HG02610 (cell line): ENCODE measurements around the gene CCDC136.

Experiments
- ATAC-seq: cut with Tn5 transposase; IDR thresholded peaks from one replicate; pipeline ENCODE4 v1.9.1; 2021; ENCODE audit warnings: mild to moderate bottlenecking, moderate library complexity; ENCODE audit not compliant: unreplicated experiment

CCDC136 gene

DNA sequence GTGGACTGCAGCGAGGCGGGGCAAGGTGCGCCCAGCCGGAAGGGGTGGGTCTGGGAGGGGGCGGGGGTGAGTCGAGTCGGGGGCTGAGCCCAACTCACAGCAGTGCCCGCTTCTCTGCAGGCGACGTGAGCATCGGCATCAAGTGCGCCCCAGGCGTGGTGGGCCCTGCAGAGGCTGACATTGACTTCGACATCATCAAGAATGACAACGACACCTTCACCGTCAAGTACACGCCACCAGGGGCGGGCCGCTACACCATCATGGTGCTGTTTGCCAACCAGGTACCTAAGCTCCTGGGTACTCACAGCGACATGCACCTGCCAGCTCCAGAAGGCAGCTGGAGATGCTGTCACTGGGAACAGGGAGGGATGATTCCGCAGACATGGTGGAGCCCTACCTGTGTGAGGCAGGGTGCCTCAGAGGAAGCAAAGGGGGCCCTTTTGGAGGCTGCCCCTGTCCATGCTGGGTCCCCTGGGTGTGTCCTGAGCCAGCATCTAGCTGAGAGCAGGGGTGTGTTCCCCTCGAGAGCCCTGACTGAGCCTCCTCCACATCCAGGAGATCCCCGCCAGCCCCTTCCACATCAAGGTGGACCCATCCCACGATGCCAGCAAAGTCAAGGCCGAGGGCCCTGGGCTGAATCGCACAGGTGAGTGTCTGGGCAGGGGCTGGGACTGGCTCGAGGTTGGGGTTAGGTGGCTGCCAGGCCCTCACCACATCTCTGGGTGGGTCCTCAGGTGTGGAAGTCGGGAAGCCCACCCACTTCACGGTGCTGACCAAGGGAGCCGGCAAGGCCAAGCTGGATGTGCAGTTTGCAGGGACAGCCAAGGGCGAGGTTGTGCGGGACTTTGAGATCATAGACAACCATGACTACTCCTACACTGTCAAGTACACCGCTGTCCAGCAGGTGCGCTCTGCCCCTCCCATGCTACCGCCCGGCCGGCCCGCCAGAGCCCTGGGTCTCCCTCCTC, 51.2 kb downstream of the CCDC136 start:
- ATAC-seq: no peak

DNA sequence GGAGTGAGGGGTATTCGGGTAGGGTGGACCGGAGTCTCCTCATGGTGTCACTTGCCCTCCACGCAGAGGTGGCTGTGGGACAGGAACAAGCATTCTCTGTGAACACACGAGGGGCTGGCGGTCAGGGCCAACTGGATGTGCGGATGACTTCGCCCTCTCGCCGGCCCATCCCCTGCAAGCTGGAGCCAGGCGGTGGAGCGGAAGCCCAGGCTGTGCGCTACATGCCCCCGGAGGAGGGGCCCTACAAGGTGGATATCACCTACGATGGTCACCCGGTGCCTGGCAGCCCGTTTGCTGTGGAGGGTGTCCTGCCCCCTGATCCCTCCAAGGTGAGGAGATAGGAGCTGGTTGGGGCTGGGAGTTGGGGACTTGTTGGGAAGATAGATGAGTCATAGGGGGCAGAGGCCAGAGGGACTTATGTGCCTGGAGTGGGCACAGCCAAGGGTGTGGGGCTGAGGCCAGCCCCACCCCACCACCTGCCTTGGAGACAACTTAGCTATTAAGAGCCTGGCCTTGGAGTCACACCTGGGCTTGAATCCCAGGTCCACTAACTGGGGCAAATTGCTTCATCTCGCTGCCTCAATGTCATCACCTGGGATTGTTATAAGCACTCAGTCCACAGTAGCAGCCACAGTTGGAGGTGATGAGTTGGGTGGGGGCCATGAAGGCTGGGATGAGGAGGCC, 52.3 kb downstream of the CCDC136 start:
- no peak for ATAC-seq

DNA sequence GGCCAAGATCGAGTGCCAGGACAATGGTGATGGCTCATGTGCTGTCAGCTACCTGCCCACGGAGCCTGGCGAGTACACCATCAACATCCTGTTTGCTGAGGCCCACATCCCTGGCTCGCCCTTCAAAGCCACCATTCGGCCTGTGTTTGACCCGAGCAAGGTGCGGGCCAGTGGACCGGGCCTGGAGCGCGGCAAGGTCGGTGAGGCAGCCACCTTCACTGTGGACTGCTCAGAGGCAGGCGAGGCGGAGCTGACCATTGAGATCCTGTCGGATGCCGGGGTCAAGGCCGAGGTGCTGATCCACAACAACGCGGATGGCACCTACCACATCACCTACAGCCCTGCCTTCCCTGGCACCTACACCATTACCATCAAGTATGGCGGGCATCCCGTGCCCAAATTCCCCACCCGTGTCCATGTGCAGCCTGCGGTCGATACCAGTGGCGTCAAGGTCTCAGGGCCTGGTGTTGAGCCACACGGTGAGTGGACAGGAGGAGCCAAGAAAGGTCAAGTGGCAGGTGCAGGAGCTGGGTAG, 53.1 kb downstream of the CCDC136 start:
- ATAC-seq: no peak

DNA sequence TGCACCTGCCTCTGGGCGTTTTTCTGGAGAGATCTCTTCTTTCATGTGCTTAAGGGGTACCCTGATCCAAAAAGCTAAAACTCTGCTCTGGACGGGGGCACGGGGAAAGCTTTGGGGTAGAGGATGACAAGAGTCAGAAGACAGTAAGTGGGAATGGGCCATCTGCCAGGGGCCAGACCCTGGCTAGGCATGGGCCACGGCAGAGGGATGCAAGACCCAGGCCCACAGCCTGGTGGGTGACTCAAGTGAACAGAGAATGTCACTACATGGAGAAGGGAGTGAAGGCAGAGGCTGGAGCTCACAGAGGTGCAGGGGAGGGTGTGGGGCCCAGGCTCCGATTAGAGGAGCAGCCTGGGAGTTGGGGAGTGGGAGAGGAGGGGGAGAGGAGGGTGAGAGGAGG, 53.7 kb downstream of the CCDC136 start:
- ATAC-seq: no peak

DNA sequence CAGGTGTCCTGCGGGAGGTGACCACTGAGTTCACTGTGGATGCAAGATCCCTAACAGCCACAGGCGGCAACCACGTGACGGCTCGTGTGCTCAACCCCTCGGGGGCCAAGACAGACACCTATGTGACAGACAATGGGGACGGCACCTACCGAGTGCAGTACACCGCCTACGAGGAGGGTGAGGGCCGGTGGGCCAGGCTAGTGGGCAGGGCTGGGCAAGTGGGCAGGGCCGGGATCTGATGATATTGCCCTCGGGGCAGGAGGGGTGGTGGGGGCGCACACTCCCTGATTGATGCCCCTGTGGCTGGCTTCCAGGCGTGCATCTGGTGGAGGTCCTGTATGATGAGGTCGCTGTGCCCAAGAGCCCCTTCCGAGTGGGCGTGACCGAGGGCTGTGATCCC, 54.2 kb downstream of the CCDC136 start:
- ATAC-seq: no peak

DNA sequence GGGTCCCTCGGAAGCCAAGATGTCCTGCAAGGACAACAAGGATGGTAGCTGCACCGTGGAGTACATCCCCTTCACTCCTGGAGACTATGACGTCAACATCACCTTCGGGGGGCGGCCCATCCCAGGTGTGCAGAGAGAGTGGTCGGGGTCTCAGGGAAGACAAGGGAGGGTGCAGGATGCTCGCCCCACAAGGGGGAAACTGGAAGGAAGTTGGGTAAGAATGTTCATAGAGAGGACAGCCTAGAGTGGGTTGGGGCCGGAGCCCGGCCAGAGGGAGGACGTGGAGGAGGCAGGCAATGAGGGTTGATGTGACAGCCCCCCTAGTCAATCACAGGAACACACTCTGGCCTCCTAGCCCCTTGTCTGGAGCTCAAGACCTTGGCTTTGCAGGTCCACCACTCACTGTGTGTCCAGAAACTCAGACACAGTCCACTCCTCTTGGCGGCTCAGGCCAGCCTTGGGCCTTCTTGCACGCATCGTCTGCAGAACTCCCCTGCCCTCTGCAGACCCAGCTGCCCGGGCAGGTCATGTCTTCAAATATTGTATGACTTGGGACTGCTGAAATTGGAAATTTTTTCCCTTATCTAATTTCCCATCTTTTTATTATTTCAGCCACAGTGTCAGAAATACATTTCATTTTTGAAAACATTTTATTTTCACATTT, 55.1 kb downstream of the CCDC136 start:
- ATAC-seq: no peak

DNA sequence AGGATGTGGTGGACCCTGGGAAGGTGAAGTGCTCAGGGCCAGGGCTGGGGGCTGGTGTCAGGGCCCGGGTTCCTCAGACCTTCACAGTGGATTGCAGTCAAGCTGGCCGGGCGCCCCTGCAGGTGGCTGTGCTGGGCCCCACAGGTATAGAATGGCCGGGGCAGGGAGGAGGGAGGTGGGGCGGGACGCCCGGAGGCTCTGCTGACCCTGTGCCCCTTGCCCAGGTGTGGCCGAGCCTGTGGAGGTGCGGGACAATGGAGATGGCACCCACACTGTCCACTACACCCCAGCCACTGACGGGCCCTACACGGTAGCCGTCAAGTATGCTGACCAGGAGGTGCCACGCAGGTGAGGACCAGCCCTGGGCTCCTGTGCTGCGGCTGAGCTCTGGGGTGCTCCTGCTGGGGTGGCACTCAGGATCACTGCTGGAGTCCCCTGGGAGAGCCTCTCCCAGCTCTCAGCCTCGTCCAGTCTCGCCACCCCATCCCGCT, 56.0 kb downstream of the CCDC136 start:
- no peak for ATAC-seq

DNA sequence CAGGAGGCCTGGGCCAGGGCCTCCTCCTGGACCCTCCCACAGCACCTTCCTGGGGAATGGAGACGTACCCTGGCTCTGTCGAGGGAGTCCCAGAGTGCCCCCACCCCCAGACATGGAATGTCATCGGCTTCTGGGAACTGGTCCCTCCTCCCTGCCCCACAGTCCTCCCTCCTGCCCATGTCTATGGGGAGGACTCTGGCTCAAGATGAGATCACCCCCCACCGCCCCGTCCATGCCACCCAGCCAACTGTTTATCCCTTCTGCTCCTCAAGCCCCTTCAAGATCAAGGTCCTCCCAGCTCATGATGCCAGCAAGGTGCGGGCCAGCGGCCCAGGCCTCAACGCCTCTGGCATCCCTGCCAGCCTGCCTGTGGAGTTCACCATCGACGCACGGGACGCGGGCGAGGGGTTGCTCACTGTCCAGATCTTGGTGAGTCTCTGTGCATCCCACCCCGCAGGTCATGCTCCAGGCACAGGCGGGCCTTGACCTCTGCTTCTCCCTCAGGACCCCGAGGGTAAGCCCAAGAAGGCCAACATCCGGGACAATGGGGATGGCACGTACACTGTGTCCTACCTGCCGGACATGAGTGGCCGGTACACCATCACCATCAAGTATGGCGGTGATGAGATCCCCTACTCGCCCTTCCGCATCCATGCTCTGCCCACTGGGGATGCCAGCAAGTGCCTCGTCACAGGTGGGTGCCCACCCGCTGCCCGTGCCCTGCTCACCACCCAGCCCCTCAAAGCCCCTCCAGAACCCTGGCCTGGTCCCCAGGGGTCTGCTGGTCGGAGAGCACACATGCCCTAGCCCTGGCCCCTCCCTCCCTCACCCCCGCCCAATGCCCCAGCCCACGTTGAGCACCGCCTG, 56.8 kb downstream of the CCDC136 start:
- ATAC-seq: no peak

DNA sequence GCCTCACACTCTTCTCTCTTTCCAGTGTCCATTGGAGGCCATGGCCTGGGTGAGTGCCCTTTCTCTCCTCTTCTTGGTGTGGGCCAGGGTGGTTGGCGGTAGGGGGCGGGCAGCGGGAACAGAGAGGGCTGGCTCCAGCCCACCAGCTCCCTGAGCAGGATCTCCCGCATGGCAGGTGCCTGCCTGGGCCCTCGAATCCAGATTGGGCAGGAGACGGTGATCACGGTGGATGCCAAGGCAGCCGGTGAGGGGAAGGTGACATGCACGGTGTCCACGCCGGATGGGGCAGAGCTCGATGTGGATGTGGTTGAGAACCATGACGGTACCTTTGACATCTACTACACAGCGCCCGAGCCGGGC, 57.4 kb downstream of the CCDC136 start:
- no peak for ATAC-seq

DNA sequence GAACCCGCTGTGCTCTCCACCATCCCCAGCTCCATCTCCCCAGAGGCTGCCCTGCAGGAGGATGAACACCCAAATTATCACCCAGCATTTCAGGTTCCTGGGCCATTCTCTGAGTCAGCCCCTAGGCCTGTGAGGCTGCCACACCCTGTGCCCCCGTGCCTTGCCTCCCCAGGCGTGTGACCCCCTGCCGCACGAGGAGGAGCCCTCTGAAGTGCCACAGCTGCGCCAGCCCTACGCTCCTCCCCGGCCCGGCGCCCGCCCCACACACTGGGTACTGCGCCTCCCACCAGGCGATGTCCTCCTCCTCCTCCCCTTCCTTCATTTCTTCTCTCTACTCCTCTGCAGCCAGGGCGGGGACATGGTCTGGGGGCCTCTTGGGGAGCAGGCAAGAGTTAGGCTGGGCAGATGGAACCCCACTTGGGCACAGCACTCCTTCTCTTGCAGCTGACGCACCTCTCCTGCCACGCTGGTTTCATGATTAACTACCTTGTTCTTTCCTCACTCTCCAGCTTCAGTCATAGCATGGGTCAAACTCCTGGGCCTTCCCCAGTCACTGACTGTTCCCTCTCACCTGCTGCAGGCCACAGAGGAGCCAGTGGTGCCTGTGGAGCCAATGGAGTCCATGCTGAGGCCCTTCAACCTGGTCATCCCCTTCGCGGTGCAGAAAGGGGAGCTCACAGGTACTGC, 58.2 kb downstream of the CCDC136 start:
- ATAC-seq: no peak

DNA sequence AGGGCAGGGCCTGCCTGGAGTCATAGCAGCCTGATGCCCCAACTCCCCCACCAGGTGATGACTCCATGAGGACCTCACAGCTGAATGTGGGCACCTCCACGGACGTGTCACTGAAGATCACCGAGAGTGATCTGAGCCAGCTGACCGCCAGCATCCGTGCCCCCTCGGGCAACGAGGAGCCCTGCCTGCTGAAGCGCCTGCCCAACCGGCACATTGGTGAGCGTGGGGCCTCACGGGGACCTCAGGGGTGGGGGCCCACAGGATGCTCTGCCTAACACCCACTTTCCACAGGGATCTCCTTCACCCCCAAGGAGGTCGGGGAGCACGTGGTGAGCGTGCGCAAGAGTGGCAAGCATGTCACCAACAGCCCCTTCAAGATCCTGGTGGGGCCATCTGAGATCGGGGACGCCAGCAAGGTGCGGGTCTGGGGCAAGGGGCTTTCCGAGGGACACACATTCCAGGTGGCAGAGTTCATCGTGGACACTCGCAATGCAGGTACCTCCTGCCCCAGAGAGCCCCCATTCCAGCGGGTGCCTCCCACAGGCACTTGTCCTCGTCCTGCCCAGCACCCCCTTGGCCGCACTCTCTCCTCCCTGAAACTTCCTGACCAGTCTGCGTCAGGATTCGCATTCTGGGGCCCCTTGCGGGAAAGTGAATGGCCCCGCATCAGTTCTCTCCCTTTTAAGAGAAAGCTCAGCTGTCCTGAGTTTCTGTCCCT, 60.9 kb downstream of the CCDC136 start:
- no peak for ATAC-seq

DNA sequence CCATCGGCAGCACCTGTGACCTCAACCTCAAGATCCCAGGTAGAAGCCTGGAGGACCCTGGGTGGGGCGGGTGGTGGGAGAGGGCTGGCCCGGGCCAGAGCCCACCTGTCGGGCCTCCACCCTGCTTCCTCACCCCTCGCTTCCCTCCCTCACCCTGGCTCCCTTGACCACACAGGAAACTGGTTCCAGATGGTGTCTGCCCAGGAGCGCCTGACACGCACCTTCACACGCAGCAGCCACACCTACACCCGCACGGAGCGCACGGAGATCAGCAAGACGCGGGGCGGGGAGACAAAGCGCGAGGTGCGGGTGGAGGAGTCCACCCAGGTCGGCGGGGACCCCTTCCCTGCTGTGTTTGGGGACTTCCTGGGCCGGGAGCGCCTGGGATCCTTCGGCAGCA, 62.0 kb downstream of the CCDC136 start:
- ATAC-seq: no peak

DNA sequence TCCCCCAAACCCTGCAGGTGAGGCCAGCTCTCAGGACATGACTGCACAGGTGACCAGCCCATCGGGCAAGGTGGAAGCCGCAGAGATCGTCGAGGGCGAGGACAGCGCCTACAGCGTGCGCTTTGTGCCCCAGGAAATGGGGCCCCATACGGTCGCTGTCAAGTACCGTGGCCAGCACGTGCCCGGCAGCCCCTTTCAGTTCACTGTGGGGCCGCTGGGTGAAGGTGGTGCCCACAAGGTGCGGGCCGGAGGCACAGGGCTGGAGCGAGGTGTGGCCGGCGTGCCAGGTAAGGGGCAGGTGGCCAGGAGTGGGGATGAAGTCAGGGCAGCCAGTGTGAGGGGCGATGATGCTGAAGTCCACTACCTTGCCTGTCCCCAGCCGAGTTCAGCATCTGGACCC, 62.6 kb downstream of the CCDC136 start:
- no peak for ATAC-seq

DNA sequence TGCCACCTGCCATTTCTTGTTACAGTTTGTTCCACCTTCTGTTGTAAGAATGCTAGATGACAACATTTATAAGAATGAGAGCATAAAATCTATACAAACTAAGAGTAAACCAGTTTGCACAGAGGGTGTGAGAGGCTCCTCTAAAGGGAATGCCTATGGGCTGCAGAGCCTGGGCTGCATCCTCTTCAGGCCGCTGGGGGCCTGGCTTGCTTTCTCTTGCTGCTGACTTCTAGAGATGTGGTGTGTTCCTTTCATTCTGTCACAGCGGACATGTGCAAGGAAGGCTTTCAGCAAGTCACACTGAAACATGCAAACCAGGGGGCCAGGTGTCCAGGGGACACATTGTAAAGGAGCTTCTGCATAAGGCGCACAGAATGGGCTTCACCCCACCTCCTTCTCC, 63.8 kb downstream of the CCDC136 start:
- ATAC-seq: no peak

DNA sequence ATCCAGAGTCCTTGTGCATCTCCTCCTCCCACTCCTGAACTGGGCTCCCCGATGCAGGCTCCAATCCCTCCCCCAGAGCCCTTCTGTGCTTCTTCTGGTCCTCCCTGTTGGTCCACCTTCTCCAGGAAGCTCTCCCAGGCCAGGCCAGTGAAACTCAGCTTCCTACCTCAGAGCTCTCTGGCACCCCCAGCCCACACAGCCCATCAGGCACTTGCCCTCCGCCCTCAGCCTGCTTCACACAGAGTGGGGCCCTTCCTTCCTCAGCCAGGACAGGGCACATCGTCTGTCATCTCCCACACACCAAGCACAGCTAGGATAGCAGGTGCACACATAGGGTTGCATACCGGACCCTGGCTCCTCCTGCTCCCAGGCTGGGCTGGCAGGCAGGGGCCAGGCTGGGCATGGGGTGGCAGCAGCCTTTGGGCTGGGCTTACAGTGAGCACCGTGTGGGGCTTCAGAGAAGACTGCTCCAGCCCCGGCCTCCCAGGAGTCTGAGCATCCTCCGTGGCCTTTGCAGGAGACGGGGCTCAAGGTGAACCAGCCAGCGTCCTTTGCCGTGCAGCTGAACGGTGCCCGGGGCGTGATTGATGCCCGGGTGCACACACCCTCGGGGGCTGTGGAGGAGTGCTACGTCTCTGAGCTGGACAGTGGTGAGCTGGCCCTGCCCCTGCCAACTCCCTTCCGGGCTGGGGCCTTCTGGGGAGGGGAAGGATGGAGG, 64.4 kb downstream of the CCDC136 start:
- ATAC-seq: no peak

DNA sequence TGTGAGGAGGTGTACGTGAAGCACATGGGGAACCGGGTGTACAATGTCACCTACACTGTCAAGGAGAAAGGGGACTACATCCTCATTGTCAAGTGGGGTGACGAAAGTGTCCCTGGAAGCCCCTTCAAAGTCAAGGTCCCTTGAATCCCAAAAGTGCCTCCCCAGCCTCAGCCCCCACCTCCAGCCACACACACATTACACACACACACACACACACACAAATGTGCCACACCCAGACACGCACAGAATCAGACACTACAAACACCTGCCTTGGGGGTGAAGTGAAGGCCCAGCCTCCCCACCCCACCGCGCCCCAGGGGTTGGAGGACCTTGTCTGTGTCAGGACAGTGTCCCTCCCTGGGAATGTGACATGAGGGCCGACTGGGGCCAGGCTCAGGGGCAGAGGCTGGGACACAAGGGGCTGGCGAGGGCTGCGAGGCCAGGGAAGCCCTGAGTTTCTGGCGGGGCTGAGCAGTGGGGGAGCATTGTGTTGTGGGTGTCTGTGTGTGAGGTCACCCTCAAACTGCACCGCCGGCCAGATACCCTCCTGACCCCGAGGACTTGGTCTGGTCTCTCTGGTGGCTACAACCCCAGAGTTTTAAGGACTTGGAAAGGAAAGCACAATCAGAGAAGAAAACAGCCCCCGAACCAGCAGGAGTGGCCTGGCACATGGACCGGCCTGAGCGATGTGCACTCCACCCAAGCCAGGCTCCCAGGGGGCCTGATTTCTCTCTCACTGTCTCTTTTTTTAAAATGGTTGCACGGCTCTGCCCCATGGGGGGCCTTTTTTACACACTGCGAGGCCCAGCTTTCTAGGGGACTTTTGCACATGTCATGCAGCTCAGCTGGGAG, 66.8 kb downstream of the CCDC136 start:
- ATAC-seq: no peak
